K562 (cell line): Measurements from ENCODE around the gene SNAPC2. TPM values are rescaled to one million over a fixed set of nuclear protein-coding genes. Genes with fewer than 3 reads are reported as not detected.

Source experiments
- ATAC-seq: fragments of 200-7000 bp; cut with Tn5 transposase; 3 replicates; pipeline ENCODE4 v1.9.1; 2020; ENCODE audit warnings: moderate library complexity
- BruUV-seq: library from RNA; stranded (reverse); fragments of 400-500 nt; replicated peaks from 2 replicates; lab custom pipeline; 2021; lab: Mats Ljungman, UMichigan
- CTCF ChIA-PET: fragments of 300-600 bp; formaldehyde crosslinking; extraction: SDS; loops from one replicate; lab custom pipeline; 2021; ENCODE audit warnings: low intra/inter-chr PET ratio; lab: Yijun Ruan, JAX
- POLR2A ChIA-PET: fragments of 300-600, 350-650 bp; sonication (Branson Sonifier 250); formaldehyde crosslinking; extraction: SDS; loops from one replicate; lab custom pipeline; 2021; ENCODE audit warnings: antibody characterized with exemption, inconsistent platforms; lab: Yijun Ruan, JAX
- DNase-seq, 4 experiments: peaks; one replicate each; pipeline versions ENCODE4 v3.0.0 to v3.0.0-alpha.2; 2011 to 2018; ENCODE audit warnings: low spot score in 3 of 4, mixed read lengths in 3 of 4; ENCODE audit errors: extremely low read depth in 1 of 4
- FAIRE-seq: peaks from 2 replicates; lab custom pipeline; 2011; peaks lifted over from hg19 to GRCh38; lab: Jason Lieb, UNC
- H2AFZ ChIP-seq: 2 replicates; pipeline ENCODE4 v1.6.0; 2011; ENCODE audit warnings: low read depth, low read length, control low read depth, inconsistent platforms
- H3K27ac ChIP-seq: fragments of 200-600 bp; 3 replicates; pipeline ENCODE4 v1.8.0; 2011; ENCODE audit warnings: low read depth, mild to moderate bottlenecking, control low read depth, inconsistent platforms, low read length, moderate library complexity, mixed read lengths; ENCODE audit errors: extremely low read depth
- H3K27me3 ChIP-seq, 2 experiments: fragments of 300-600 bp in 1 of 2; 2 replicates in 1 of 2; 3 replicates in 1 of 2; pipeline versions ENCODE4 v1.6.0 to v1.8.0; 2011; ENCODE audit warnings: inconsistent platforms in 2 of 2, low read length in 2 of 2, mild to moderate bottlenecking in 1 of 2, mixed read lengths in 1 of 2, moderate library complexity in 1 of 2; ENCODE audit not compliant: control insufficient read depth in 2 of 2, insufficient read depth in 2 of 2
- H3K36me3 ChIP-seq: fragments of 300-600 bp; 3 replicates; pipeline ENCODE4 v1.8.0; 2011; ENCODE audit warnings: mild to moderate bottlenecking, low read length, inconsistent platforms; ENCODE audit not compliant: control insufficient read depth, insufficient read depth
- H3K4me1 ChIP-seq, 2 experiments: fragments of 200-600 bp in 1 of 2; replicated peaks in 1 of 2; 2 replicates in 1 of 2; 3 replicates in 1 of 2; pipeline versions ENCODE4 v1.5.1 to v1.8.0; 2011; ENCODE audit warnings: inconsistent platforms in 2 of 2, low read length in 2 of 2, mild to moderate bottlenecking in 1 of 2, mixed read lengths in 1 of 2, moderate library complexity in 1 of 2; ENCODE audit not compliant: control insufficient read depth in 2 of 2, insufficient read depth in 2 of 2
- H3K4me2 ChIP-seq: 2 replicates; pipeline ENCODE4 v1.6.1; 2011; ENCODE audit warnings: low read length, control low read depth, inconsistent platforms, mixed read lengths; ENCODE audit not compliant: insufficient read depth
- H3K4me3 ChIP-seq: fragments of 200-600 bp; sonication (generic), shearing (Covaris generic); 2 replicates; pipeline ENCODE4 v1.5.1; 2016; ENCODE audit warnings: control low read depth, inconsistent platforms
- H3K79me2 ChIP-seq: fragments of 200-600 bp; 3 replicates; pipeline ENCODE4 v1.8.0; 2011; ENCODE audit warnings: low read length, inconsistent platforms; ENCODE audit not compliant: control insufficient read depth, insufficient read depth
- H3K9ac ChIP-seq, 2 experiments: 2 replicates each; pipeline versions ENCODE4 v1.6.0 to v1.6.1; 2011; ENCODE audit warnings: low read depth in 2 of 2, low read length in 2 of 2, control low read depth in 1 of 2, inconsistent platforms in 1 of 2, mild to moderate bottlenecking in 1 of 2, mixed read lengths in 1 of 2; ENCODE audit not compliant: insufficient read depth in 1 of 2
- H3K9me1 ChIP-seq: one replicate; pipeline ENCODE4 v1.6.0; 2011; ENCODE audit warnings: inconsistent platforms, mild to moderate bottlenecking, low read length, moderate library complexity; ENCODE audit not compliant: control insufficient read depth, insufficient read depth
- H3K9me3 ChIP-seq: replicated peaks from 2 replicates; pipeline ENCODE4 v1.5.1; 2011; ENCODE audit warnings: low read depth, low read length, inconsistent platforms; ENCODE audit not compliant: control insufficient read depth, insufficient read depth
- H4K20me1 ChIP-seq: replicated peaks from 2 replicates; pipeline ENCODE4 v1.6.1; 2011; ENCODE audit warnings: low read length, inconsistent platforms, mixed read lengths; ENCODE audit not compliant: control insufficient read depth, insufficient read depth
- EGR1 ChIP-seq: fragments of 450-650 bp; conservative IDR thresholded peaks from 2 replicates; pipeline ENCODE4 v1.6.1; 2017; ENCODE audit warnings: mild to moderate bottlenecking
- PREB ChIP-seq: sonication (generic); formaldehyde crosslinking; IDR thresholded peaks from 2 replicates; pipeline ENCODE4 v1.8.1; 2023; ENCODE audit warnings: mild to moderate bottlenecking, missing genetic modification reagents
- TAF15 ChIP-seq: fragments of 200-400 bp; formaldehyde crosslinking; IDR thresholded peaks from 2 replicates; pipeline ENCODE4 v1.6.1; 2017; ENCODE audit warnings: mild to moderate bottlenecking, low read depth, low read length, moderate library complexity
- WGBS: fragments of 100-300 bp; shearing (Covaris generic); methylation state at CpG from one replicate; pipeline ENCODE4 v1.1.6; 2016; ENCODE audit warnings: low coverage, mixed read lengths; ENCODE audit not compliant: insufficient coverage; ENCODE audit errors: missing lambda C conversion rate; 5-methylcytosine and 5-hydroxymethylcytosine counted together
- in situ Hi-C: fragments of 300-500 bp; cut with MboI; formaldehyde crosslinking; loops from 4 replicates; pipeline ENCODE4 v1.15.0; 2018; ENCODE audit warnings: inconsistent platforms, mixed read lengths
- intact Hi-C: fragments of 100-400 bp; cut with micrococcal nuclease; formaldehyde crosslinking; loops from 2 replicates; pipeline ENCODE4 v1.14.2; 2022
- polyA plus RNA-seq, 8 experiments: library from polyadenylated mRNA; depleted of rRNA in 4 of 8; stranded (reverse) in 5 of 8; unstranded in 3 of 8; fragments of >200 nt; fragmentation: Nextera tagmentation in 2 of 8; fragmentation: Illumina TruSeq in 1 of 8; extraction: Ambion mirVana in 2 of 8; extraction: Trizol in 1 of 8; gene quantifications; 2 replicates each; pipeline versions ENCODE4 v1.2.1 to v1.2.3, GENCODE V29; 2011 to 2014; ENCODE audit warnings: inconsistent platforms in 1 of 8, missing spikeins in 1 of 8
- total RNA-seq, 7 experiments: library from RNA; depleted of rRNA in 6 of 7; stranded (reverse); fragments of >200 nt in 6 of 7; fragmentation: Illumina TruSeq in 2 of 7; extraction: Trizol in 2 of 7; gene quantifications; 2 replicates each; pipeline versions ENCODE4 v1.2.1 to v1.2.3, GENCODE V29; 2011 to 2021; ENCODE audit warnings: low replicate concordance in 1 of 7
- TF ChIP-seq, protein P1 (sequence below): fragments of 250-450 bp; sonication (Bioruptor Pico); IDR thresholded peaks from 2 replicates; pipeline ENCODE4 v1.8.0; 2022; ENCODE audit warnings: moderate library complexity, mild to moderate bottlenecking, inconsistent platforms

Gene SNAPC2
- total and polyA plus RNA-seq, 9 of the 15 experiments (the other 6 are each of a cell fraction or from before 2014, with no cell fraction given): 0.59 to 45.1 (median 15.3) TPM

GRCh38 chr19:7873304-7874075, 46.6 kb upstream of the SNAPC2 start:
- in situ Hi-C loops: no loop called here
- no peak overlapping the region for H3K27ac ChIP-seq
- H3K4me2 ChIP-seq: peak overlapping the region; percentile 46; the same call in 1 of the 2 replicates
- peak overlapping the region in 1 of 2 experiments; percentile 67; a peak in 1 of 4 replicates for H3K9ac ChIP-seq
- FAIRE-seq (no peak), DNase-seq (no peak), ATAC-seq (no peak)
- TF ChIP-seq PREB (CRISPR knock-in tag) (no peak), EGR1 (peak; percentile 56), TAF15 (no peak)
- TF ChIP-seq, protein P1, sequence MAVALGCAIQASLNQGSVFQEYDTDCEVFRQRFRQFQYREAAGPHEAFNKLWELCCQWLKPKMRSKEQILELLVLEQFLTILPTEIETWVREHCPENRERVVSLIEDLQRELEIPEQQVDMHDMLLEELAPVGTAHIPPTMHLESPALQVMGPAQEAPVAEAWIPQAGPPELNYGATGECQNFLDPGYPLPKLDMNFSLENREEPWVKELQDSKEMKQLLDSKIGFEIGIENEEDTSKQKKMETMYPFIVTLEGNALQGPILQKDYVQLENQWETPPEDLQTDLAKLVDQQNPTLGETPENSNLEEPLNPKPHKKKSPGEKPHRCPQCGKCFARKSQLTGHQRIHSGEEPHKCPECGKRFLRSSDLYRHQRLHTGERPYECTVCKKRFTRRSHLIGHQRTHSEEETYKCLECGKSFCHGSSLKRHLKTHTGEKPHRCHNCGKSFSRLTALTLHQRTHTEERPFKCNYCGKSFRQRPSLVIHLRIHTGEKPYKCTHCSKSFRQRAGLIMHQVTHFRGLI (CRISPR knock-in tag): no peak
- H3K4me3 ChIP-seq: peak overlapping the region; percentile 31
- POLR2A ChIA-PET: interaction anchor here (0.9 kb wide), 1 partner anchor 15 kb away, joined by 3 read pairs; the partner anchor contains the start of gene LRRC8E
- intact Hi-C loops: loop anchor here (5.0 kb wide), 1 partner anchor 49 kb away; the partner anchor contains the start of gene SNAPC2
- H3K36me3 ChIP-seq: no peaks in the 10 kb centered on the region
- H3K9me3 ChIP-seq: no peaks in the 10 kb centered on the region
- no peaks in the 10 kb centered on the region for H3K79me2 ChIP-seq
- H3K4me1 ChIP-seq: peaks cover 14 to 64% of the 10 kb centered on the region in 2 experiments; a peak in 4 of 5 replicates
- BruUV-seq: no TSS peak
- H3K9me1 ChIP-seq: no peaks in the 10 kb centered on the region
- H2AFZ ChIP-seq: peak overlapping the region; percentile 55; the same call in 1 of the 2 replicates
- CTCF ChIA-PET: no interaction called here
- WGBS: 74% methylated on average over 14 of the region's 53 CpGs
- peaks cover 13% of the 10 kb centered on the region for H4K20me1 ChIP-seq
- no peaks in the 10 kb centered on the region; a peak in 1 of 5 replicates for H3K27me3 ChIP-seq
